ENCODE data around the gene OARD1.

GRCh38 chr6:41080621-41081020, 8.5 kb upstream of the OARD1 start:
- no peak for TF ChIP-seq POLR2A (IDR thresholded peaks at IDR 0.05)
- TF ChIP-seq, protein P1, sequence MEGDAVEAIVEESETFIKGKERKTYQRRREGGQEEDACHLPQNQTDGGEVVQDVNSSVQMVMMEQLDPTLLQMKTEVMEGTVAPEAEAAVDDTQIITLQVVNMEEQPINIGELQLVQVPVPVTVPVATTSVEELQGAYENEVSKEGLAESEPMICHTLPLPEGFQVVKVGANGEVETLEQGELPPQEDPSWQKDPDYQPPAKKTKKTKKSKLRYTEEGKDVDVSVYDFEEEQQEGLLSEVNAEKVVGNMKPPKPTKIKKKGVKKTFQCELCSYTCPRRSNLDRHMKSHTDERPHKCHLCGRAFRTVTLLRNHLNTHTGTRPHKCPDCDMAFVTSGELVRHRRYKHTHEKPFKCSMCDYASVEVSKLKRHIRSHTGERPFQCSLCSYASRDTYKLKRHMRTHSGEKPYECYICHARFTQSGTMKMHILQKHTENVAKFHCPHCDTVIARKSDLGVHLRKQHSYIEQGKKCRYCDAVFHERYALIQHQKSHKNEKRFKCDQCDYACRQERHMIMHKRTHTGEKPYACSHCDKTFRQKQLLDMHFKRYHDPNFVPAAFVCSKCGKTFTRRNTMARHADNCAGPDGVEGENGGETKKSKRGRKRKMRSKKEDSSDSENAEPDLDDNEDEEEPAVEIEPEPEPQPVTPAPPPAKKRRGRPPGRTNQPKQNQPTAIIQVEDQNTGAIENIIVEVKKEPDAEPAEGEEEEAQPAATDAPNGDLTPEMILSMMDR (IDR thresholded peaks at IDR 0.05) = no peak

Data from breast epithelium (tissue), 3 donors.